ENCODE measurements around the gene C21orf58. TPM values are rescaled to one million over a fixed set of nuclear protein-coding genes. Genes with fewer than 3 reads are reported as not detected.

The C21orf58 gene
- total and polyA plus RNA-seq, 2 donors from 2014 or later, result 0.67 to 2.7 TPM

GRCh38 chr21:46266946-46267345, 56.7 kb downstream of the C21orf58 start:
- no peak for FAIRE-seq
- no peak for TF ChIP-seq CTCF (IDR thresholded peaks at IDR 0.05; ENCODE audit: borderline replicate concordance, extremely low read depth, insufficient read depth)

DNA sequence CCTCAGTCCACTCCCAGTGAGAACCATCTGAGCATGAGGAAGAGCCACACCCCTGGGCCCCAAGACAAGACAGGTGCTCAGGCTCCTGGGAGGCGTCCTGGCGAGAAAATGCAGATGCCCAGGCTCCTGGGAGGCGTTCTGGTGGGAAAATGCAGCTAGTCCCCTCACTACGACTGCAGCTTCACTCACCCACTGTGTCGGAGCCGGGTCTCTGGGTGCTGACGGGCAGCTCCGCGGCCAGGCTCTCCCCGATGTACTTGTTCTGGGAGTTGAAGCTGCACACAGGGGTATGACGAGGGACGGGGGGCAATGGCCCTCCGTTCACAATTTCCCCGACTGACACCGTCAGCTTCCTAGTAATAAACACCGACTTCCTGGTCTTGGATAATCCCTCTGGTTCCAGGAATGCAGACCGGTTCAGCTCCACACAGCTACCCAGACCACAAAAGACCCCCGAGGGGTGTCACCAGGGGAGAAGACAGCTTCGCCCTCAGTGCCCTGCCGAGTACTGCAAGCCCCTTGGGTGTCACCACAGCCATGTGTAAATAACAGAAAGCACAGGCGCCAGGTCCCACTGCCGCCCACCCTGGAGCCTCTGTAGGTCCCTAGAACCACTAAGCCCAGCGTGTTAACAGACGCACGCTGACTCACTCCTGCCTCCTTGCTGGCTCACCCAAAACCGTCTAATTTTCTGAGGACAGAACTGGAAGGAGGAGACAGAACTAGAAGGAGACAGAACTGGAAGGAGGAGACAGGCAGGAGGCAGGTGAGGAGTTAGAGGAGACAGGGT, 57.7 kb downstream of the C21orf58 start:
- intact Hi-C loops (cut with DNase I), result no loop called here
- Histone ChIP-seq H3K36me3 (ENCODE audit: control insufficient read depth in 2 of 3, insufficient read depth in 3 of 3, low read length in 3 of 3) (peaks cover 4 to 40% (median 35%) of the 10 kb centered on the region in 3 donors), H3K27ac (ENCODE audit: low read depth in 2 of 2, low read length in 2 of 2) (no peak overlapping the region), H3K4me1 (ENCODE audit: control insufficient read depth in 2 of 3, insufficient read depth in 2 of 3, low read depth in 1 of 3, low read length in 3 of 3) (no peaks in the 10 kb centered on the region), H3K4me3 (ENCODE audit: low read length in 3 of 3) (no peak overlapping the region), H3K9ac (ENCODE audit: low read length in 3 of 3) (no peak overlapping the region), H3K9me3 (ENCODE audit: control insufficient read depth in 2 of 3, insufficient read depth in 1 of 3, low read length in 3 of 3) (no peaks in the 10 kb centered on the region), H3K27me3 (ENCODE audit: control insufficient read depth, insufficient read depth, low read length) (no peaks in the 10 kb centered on the region)
- FAIRE-seq (no peak), DNase-seq (no peak)
- no peak for TF ChIP-seq CTCF (IDR thresholded peaks at IDR 0.05; ENCODE audit: borderline replicate concordance, extremely low read depth, insufficient read depth)

More at GRCh38 chr21:46266946-46267345, 56.7 kb downstream of the C21orf58 start:
- no peaks in the 10 kb centered on the region for H3K9me3 ChIP-seq (ENCODE audit: control insufficient read depth in 2 of 3, insufficient read depth in 1 of 3, low read length in 3 of 3)
- H3K9ac ChIP-seq (ENCODE audit: low read length in 3 of 3), result no peak overlapping the region
- H3K27me3 ChIP-seq (ENCODE audit: control insufficient read depth, insufficient read depth, low read length), result no peaks in the 10 kb centered on the region
- no peak overlapping the region for H3K27ac ChIP-seq (ENCODE audit: low read depth in 2 of 2, low read length in 2 of 2)
- no peak for DNase-seq
- H3K4me1 ChIP-seq (ENCODE audit: control insufficient read depth in 2 of 3, insufficient read depth in 2 of 3, low read depth in 1 of 3, low read length in 3 of 3), result no peaks in the 10 kb centered on the region
- H3K4me3 ChIP-seq (ENCODE audit: low read length in 3 of 3), result no peak overlapping the region
- peaks cover 4 to 36% (median 35%) of the 10 kb centered on the region in 3 donors for H3K36me3 ChIP-seq (ENCODE audit: control insufficient read depth in 2 of 3, insufficient read depth in 3 of 3, low read length in 3 of 3)
- intact Hi-C loops (cut with DNase I), result no loop called here

- no peaks in the 10 kb centered on the region for H3K4me1 ChIP-seq (ENCODE audit: control insufficient read depth in 2 of 3, insufficient read depth in 2 of 3, low read depth in 1 of 3, low read length in 3 of 3)
- intact Hi-C loops (cut with DNase I), result no loop called here
- FAIRE-seq (no peak), DNase-seq (no peak)
- H3K27me3 ChIP-seq (ENCODE audit: control insufficient read depth, insufficient read depth, low read length), result no peaks in the 10 kb centered on the region
- TF ChIP-seq CTCF (IDR thresholded peaks at IDR 0.05; ENCODE audit: borderline replicate concordance, extremely low read depth, insufficient read depth), result no peak
- H3K27ac ChIP-seq (ENCODE audit: low read depth in 2 of 2, low read length in 2 of 2), result no peak overlapping the region
- no peaks in the 10 kb centered on the region for H3K9me3 ChIP-seq (ENCODE audit: control insufficient read depth in 2 of 3, insufficient read depth in 1 of 3, low read length in 3 of 3)
- peaks cover 4 to 40% (median 36%) of the 10 kb centered on the region in 3 donors for H3K36me3 ChIP-seq (ENCODE audit: control insufficient read depth in 2 of 3, insufficient read depth in 3 of 3, low read length in 3 of 3)
- H3K4me3 ChIP-seq (ENCODE audit: low read length in 3 of 3), result no peak overlapping the region
- H3K9ac ChIP-seq (ENCODE audit: low read length in 3 of 3), result no peak overlapping the region
These were observed 59.0 kb downstream of the C21orf58 start for GRCh38 chr21:46264690-46265144.

All from kidney (tissue), 14 donors.